BLaER1 (cell line): ENCODE data around the gene IQSEC1.
A peak's percentile ranks its signal among the peaks of the same experiment; 100 is the strongest.

Experiments used
- H3K27ac ChIP-seq: shearing (Covaris generic); formaldehyde crosslinking; 2 replicates; pipeline ENCODE4 v1.8.1; 2022
- H3K27me3 ChIP-seq: shearing (Covaris generic); formaldehyde crosslinking; 2 replicates; pipeline ENCODE4 v1.8.1; 2022
- H3K36me3 ChIP-seq: shearing (Covaris generic); formaldehyde crosslinking; 2 replicates; pipeline ENCODE4 v1.8.1; 2022
- H3K4me1 ChIP-seq: shearing (Covaris generic); formaldehyde crosslinking; 2 replicates; pipeline ENCODE4 v1.8.1; 2022
- H3K4me2 ChIP-seq: shearing (Covaris generic); formaldehyde crosslinking; 2 replicates; pipeline ENCODE4 v1.8.1; 2022
- H3K4me3 ChIP-seq: shearing (Covaris generic); formaldehyde crosslinking; 2 replicates; pipeline ENCODE4 v1.8.1; 2022
- H3K9ac ChIP-seq: shearing (Covaris generic); formaldehyde crosslinking; 2 replicates; pipeline ENCODE4 v1.8.1; 2022
- H3K9me3 ChIP-seq: shearing (Covaris generic); formaldehyde crosslinking; 2 replicates; pipeline ENCODE4 v1.8.1; 2022
- H4K20me1 ChIP-seq: shearing (Covaris generic); formaldehyde crosslinking; 2 replicates; pipeline ENCODE4 v1.8.1; 2022
- Cebpa-rat ChIP-seq: shearing (Covaris generic); IDR thresholded peaks from 2 replicates; pipeline ENCODE4 v1.8.1; 2022

IQSEC1 gene

GRCh38 chr3:13045904-13046568 is 27.2 kb downstream of the IQSEC1 start:
- H4K20me1 ChIP-seq: peaks cover 71% of the 10 kb centered on the region
- peaks cover 99% of the 10 kb centered on the region for H3K4me1 ChIP-seq
- H3K27me3 ChIP-seq: no peaks in the 10 kb centered on the region
- peak; percentile 61; the same call in 1 of the 2 replicates for TF ChIP-seq Cebpa-rat
- H3K4me3 ChIP-seq: peak overlapping the region; percentile 26; the same call in 1 of the 2 replicates
- H3K9me3 ChIP-seq: no peaks in the 10 kb centered on the region
- peak overlapping the region; percentile 96 for H3K4me2 ChIP-seq
- H3K36me3 ChIP-seq: peaks cover 11% of the 10 kb centered on the region; the same call in 1 of the 2 replicates
- peak overlapping the region; percentile 71 for H3K9ac ChIP-seq
- H3K27ac ChIP-seq: peak overlapping the region; percentile 90

DNA sequence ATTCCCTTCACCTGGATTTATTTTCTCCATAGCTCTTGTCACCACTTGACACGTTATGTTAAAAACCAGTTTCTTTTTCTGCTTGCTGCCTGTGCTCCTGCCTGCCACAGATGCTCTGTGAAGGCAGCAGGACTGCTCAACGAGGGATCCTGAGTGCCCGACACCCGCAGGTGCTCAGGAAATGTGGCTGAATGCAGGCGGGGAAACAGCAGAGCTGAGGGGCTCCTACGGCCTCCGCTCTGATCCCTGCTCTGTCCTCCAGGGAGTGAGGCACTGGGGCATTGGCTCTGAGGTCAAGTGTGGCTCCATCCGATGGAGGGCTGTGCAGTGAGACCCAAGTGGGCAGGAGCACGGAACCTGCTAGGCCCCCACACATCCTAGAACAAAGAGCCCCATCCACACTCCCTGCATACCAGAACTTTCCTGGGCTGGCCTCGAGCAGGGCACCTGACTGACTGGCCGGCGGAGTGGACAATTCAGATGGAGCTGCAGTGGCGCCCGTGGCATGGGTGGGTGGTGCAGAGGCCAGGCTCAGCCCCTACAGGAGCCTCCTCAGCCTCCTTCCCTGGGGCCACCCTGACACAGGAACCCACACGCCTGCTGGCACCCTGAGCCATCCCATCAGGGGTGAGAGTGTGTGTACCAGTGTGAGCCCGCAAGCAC is 27.9 kb downstream of the IQSEC1 start:
- Histone ChIP-seq H3K27me3 (no peaks in the 10 kb centered on the region), H3K4me1 (peaks cover 99% of the 10 kb centered on the region), H3K4me2 (peak overlapping the region; percentile 96)

GRCh38 chr3:13044496-13045240 is 28.6 kb downstream of the IQSEC1 start:
- Histone ChIP-seq H3K4me1 (peaks cover 99% of the 10 kb centered on the region), H3K4me2 (peak overlapping the region; percentile 96), H3K36me3 (peaks cover 14% of the 10 kb centered on the region), H3K9ac (peak overlapping the region; percentile 71; the same call in 1 of the 2 replicates), H3K4me3 (peak overlapping the region; percentile 26; the same call in 1 of the 2 replicates), H3K27me3 (no peaks in the 10 kb centered on the region), H3K27ac (peak overlapping the region; percentile 90), H4K20me1 (peaks cover 71% of the 10 kb centered on the region; the same call in 1 of the 2 replicates), H3K9me3 (no peaks in the 10 kb centered on the region)
- TF ChIP-seq Cebpa-rat: no peak

More for the DNA sequence above, 27.9 kb downstream of the IQSEC1 start:
- Histone ChIP-seq H3K27ac (peak overlapping the region; percentile 90), H3K9ac (peak overlapping the region; percentile 71), H4K20me1 (peaks cover 71% of the 10 kb centered on the region; the same call in 1 of the 2 replicates), H3K36me3 (peaks cover 11% of the 10 kb centered on the region; the same call in 1 of the 2 replicates), H3K4me3 (peak overlapping the region; percentile 26), H3K9me3 (no peaks in the 10 kb centered on the region)
- no peak for TF ChIP-seq Cebpa-rat

- Histone ChIP-seq H3K36me3 (peaks cover 21% of the 10 kb centered on the region), H3K9ac (peak overlapping the region; percentile 71), H3K27ac (peak overlapping the region; percentile 90), H4K20me1 (peaks cover 70% of the 10 kb centered on the region; the same call in 1 of the 2 replicates), H3K4me2 (peak overlapping the region; percentile 96), H3K4me3 (no peak overlapping the region; the same call in 1 of the 2 replicates), H3K27me3 (no peaks in the 10 kb centered on the region), H3K4me1 (peaks cover 99% of the 10 kb centered on the region), H3K9me3 (no peaks in the 10 kb centered on the region)
- TF ChIP-seq Cebpa-rat: no peak
These were observed 29.6 kb downstream of the IQSEC1 start for GRCh38 chr3:13043656-13044055.

DNA sequence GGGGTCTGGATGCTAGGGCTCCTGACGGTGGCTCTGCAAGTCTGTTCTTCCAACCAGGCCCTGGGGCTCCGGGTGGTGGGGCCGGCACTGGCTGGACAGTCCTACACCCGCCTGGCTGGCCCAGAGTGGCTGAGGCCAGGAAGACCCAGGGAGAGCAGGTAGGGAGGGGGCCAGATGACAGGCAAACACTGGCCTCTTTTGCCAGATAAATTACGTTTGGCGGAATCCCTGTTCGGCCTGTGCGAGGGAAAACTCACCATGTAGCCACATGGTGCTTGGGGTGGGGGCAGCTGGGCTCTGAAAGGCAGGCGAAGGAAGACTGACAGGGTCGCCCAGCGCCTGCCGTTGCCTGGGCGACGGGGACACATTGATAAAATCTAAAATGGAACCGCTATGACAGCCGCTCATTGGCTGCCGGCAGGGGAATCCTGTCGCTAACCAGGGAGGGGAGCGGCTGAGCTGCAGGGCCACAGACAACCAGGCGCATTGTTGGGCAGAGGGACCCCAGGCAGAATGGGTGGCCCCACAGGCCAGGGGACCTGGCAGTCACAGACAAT is 30.4 kb downstream of the IQSEC1 start:
- Histone ChIP-seq H3K4me2 (peak overlapping the region; percentile 96), H3K4me1 (peaks cover 91% of the 10 kb centered on the region), H3K27ac (peak overlapping the region; percentile 90)

DNA sequence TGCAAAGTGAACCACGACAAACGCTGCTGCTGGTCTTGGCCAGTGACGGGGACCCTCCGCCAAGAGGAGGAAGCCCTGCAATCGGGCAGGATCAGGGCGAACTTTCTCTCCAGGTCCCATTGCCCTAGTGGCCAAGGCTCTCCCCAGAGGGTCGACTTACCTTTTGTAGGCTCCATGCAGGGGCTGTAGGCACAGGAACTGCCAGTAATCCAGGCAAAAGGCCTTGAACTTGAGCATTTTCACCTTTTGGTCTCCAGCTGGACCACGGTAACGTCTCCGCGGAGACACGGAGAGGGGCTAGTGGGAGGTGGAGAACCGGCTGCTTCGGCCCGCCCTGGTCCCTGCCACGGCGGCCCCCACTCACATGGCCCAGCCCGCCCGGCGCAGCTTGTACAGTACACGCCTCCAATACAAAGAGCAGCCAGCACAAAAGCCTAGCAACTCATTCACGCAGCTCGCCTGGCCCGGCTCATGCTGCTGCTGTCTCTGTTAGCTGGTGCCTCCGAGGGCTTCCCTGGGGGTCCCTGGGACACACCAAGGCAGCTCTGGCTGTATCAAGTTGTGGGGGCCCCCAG is 31.0 kb downstream of the IQSEC1 start:
- no peaks in the 10 kb centered on the region for H3K27me3 ChIP-seq
- peaks cover 27% of the 10 kb centered on the region for H3K36me3 ChIP-seq
- peaks cover 60% of the 10 kb centered on the region; the same call in 1 of the 2 replicates for H4K20me1 ChIP-seq
- peak overlapping the region; percentile 71 for H3K9ac ChIP-seq
- peak overlapping the region; percentile 90 for H3K27ac ChIP-seq
- peak overlapping the region; percentile 96 for H3K4me2 ChIP-seq
- TF ChIP-seq Cebpa-rat: no peak
- peaks cover 85% of the 10 kb centered on the region for H3K4me1 ChIP-seq
- no peak overlapping the region for H3K4me3 ChIP-seq
- no peaks in the 10 kb centered on the region for H3K9me3 ChIP-seq

More for the DNA sequence above, 30.4 kb downstream of the IQSEC1 start:
- Histone ChIP-seq H3K9me3 (no peaks in the 10 kb centered on the region), H4K20me1 (peaks cover 64% of the 10 kb centered on the region; the same call in 1 of the 2 replicates), H3K9ac (peak overlapping the region; percentile 71), H3K27me3 (no peaks in the 10 kb centered on the region), H3K36me3 (peaks cover 21% of the 10 kb centered on the region), H3K4me3 (no peak overlapping the region)
- no peak for TF ChIP-seq Cebpa-rat

- H3K4me2 ChIP-seq: peak overlapping the region; percentile 96
- TF ChIP-seq Cebpa-rat: no peak
- H3K27me3 ChIP-seq: no peaks in the 10 kb centered on the region
- no peak overlapping the region for H3K9ac ChIP-seq
- peak overlapping the region; percentile 90; the same call in 1 of the 2 replicates for H3K27ac ChIP-seq
- H3K9me3 ChIP-seq: no peaks in the 10 kb centered on the region
- peaks cover 76% of the 10 kb centered on the region for H3K4me1 ChIP-seq
- H3K4me3 ChIP-seq: no peak overlapping the region
- peaks cover 37% of the 10 kb centered on the region for H3K36me3 ChIP-seq
- H4K20me1 ChIP-seq: peaks cover 68% of the 10 kb centered on the region; the same call in 1 of the 2 replicates
These were observed 32.0 kb downstream of the IQSEC1 start for GRCh38 chr3:13041113-13041776.

GRCh38 chr3:13040361-13041074 is 32.7 kb downstream of the IQSEC1 start:
- Histone ChIP-seq H3K27me3 (no peaks in the 10 kb centered on the region), H3K4me3 (no peak overlapping the region), H3K36me3 (peaks cover 44% of the 10 kb centered on the region), H3K4me1 (peaks cover 74% of the 10 kb centered on the region), H4K20me1 (peaks cover 68% of the 10 kb centered on the region; the same call in 1 of the 2 replicates), H3K9ac (0 out of 2 replicates have a peak overlapping the region, but pooled peaks have one; percentile 10), H3K4me2 (peak overlapping the region; percentile 96), H3K9me3 (no peaks in the 10 kb centered on the region), H3K27ac (peak overlapping the region; percentile 33; the same call in 1 of the 2 replicates)
- TF ChIP-seq Cebpa-rat: no peak
